ENCODE data around the gene GART. TPM values are rescaled to one million over a fixed set of nuclear protein-coding genes. Genes with fewer than 3 reads are reported as not detected.

The GART gene
- polyA plus RNA-seq, 3 donors, result 7.4 to 28.6 (median 26.1) TPM

- Histone ChIP-seq H3K4me1 (ENCODE audit: control insufficient read depth in 1 of 2, insufficient read depth in 2 of 2, low read length in 2 of 2) (peaks cover 14 to 19% of the 10 kb centered on the region in 2 donors), H2AFZ (ENCODE audit: insufficient read depth, low read depth, low read length, poor library complexity, severe bottlenecking) (no peak overlapping the region), H3K36me3 (replicated peaks in 1 of 2; ENCODE audit: control insufficient read depth in 1 of 2, insufficient read depth in 2 of 2, low read length in 2 of 2) (no peaks in the 10 kb centered on the region), H3K4me3 (replicated peaks in 1 of 3; ENCODE audit: low read depth in 2 of 3, low read length in 3 of 3) (no peak overlapping the region), H3K27ac (ENCODE audit: low read depth in 1 of 2, low read length in 2 of 2) (no peak overlapping the region), H3K27me3 (ENCODE audit: control insufficient read depth in 2 of 2, insufficient read depth in 2 of 2, low read length in 2 of 2) (no peaks in the 10 kb centered on the region), H4K20me1 (ENCODE audit: insufficient read depth, low read length) (peaks cover 5% of the 10 kb centered on the region), H3K9me3 (replicated peaks in 1 of 2; ENCODE audit: control insufficient read depth in 1 of 2, insufficient read depth in 1 of 2, low read length in 2 of 2) (no peaks in the 10 kb centered on the region), H3K79me2 (ENCODE audit: insufficient read depth, low read length) (peaks cover 48% of the 10 kb centered on the region), H3K4me2 (replicated peaks; ENCODE audit: extremely low read depth, low read length, poor library complexity, severe bottlenecking) (no peak overlapping the region), H3K9ac (ENCODE audit: insufficient read depth, low read length, poor library complexity, severe bottlenecking) (no peak overlapping the region)
- WGBS (ENCODE audit: insufficient coverage), result 100% methylated on average over 1 of the region's 7 CpGs
- Mint-ChIP-seq H3K4me3 (no peak overlapping the region), H3K9me3 (peaks cover 0 to 6% (median 1%) of the 10 kb centered on the region in 7 donors), H3K27ac (no peak overlapping the region), H3K36me3 (peaks cover 3 to 6% of the 10 kb centered on the region in 2 donors), H3K27me3 (ENCODE audit: low read depth in 3 of 3) (peaks cover 0 to 1% (median 0%) of the 10 kb centered on the region in 3 donors), H3K4me1 (peaks cover 15% of the 10 kb centered on the region)
- intact Hi-C loops (cut with micrococcal nuclease), result no loop called here
- no peak for TF ChIP-seq CTCF (IDR thresholded peaks at IDR 0.05)
- DNase-seq, result no peak
Measured at GRCh38 chr21:33477066-33477465, 64.9 kb downstream of the GART start.

DNA sequence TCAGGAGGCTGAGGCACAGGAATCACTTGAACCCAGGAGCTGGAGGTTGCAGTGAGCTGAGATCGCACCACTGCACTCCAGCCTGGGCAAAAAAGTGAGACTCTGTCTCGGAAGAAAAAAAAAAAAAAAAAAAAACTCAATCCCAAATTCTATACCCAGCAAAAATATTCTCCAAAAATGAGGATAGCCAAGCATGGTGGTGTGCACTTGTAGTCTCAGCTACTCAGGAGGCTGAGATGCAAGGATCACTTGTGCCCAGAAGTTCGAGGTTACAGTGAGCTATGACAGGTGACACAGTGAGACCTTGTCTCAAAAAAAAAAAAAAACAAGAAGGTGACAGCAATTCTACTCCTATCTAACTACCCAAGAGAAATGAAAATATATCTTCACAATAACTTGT is 68.6 kb downstream of the GART start:
- no peak for TF ChIP-seq CTCF (IDR thresholded peaks at IDR 0.05)
- no peak overlapping the region for H3K9ac ChIP-seq (ENCODE audit: insufficient read depth, low read length, poor library complexity, severe bottlenecking)
- peaks cover 4% of the 10 kb centered on the region for H3K4me1 Mint-ChIP-seq
- H3K4me1 ChIP-seq (ENCODE audit: control insufficient read depth in 1 of 2, insufficient read depth in 2 of 2, low read length in 2 of 2), result peaks cover 4% of the 10 kb centered on the region in 2 donors
- H3K27ac ChIP-seq (ENCODE audit: low read depth in 1 of 2, low read length in 2 of 2), result no peak overlapping the region
- H3K27me3 Mint-ChIP-seq (ENCODE audit: low read depth in 3 of 3), result no peaks in the 10 kb centered on the region
- H3K9me3 Mint-ChIP-seq, result peaks cover 0 to 3% (median 1%) of the 10 kb centered on the region in 7 donors
- no peak overlapping the region for H3K4me3 ChIP-seq (replicated peaks in 1 of 3; ENCODE audit: low read depth in 2 of 3, low read length in 3 of 3)
- H3K36me3 Mint-ChIP-seq, result peaks cover 3 to 6% of the 10 kb centered on the region in 2 donors
- H4K20me1 ChIP-seq (ENCODE audit: insufficient read depth, low read length), result peaks cover 5% of the 10 kb centered on the region
- no peaks in the 10 kb centered on the region for H3K9me3 ChIP-seq (replicated peaks in 1 of 2; ENCODE audit: control insufficient read depth in 1 of 2, insufficient read depth in 1 of 2, low read length in 2 of 2)
- WGBS (ENCODE audit: insufficient coverage), result 100% methylated on average over 1 of the region's 3 CpGs
- no peak overlapping the region for H2AFZ ChIP-seq (ENCODE audit: insufficient read depth, low read depth, low read length, poor library complexity, severe bottlenecking)
- H3K36me3 ChIP-seq (replicated peaks in 1 of 2; ENCODE audit: control insufficient read depth in 1 of 2, insufficient read depth in 2 of 2, low read length in 2 of 2), result no peaks in the 10 kb centered on the region
- peaks cover 52% of the 10 kb centered on the region for H3K79me2 ChIP-seq (ENCODE audit: insufficient read depth, low read length)
- no peaks in the 10 kb centered on the region for H3K27me3 ChIP-seq (ENCODE audit: control insufficient read depth in 2 of 2, insufficient read depth in 2 of 2, low read length in 2 of 2)
- intact Hi-C loops (cut with micrococcal nuclease), result no loop called here
- no peak overlapping the region for H3K27ac Mint-ChIP-seq
- H3K4me3 Mint-ChIP-seq, result no peak overlapping the region
- no peak overlapping the region for H3K4me2 ChIP-seq (replicated peaks; ENCODE audit: extremely low read depth, low read length, poor library complexity, severe bottlenecking)
- DNase-seq, result no peak
